ELF-1 (cell line): ENCODE results near the gene DDC.
"Not testable (repeated sequence)": the region's sequence is repeated elsewhere in the genome, so short reads cannot be mapped to it uniquely, and the experiment has no call there.

Source experiments
- DNase-seq: peaks from one replicate; pipeline ENCODE4 v3.0.0-alpha.2; 2016; ENCODE audit warnings: low read depth, low spot score

Gene DDC

GRCh38 chr7:50528266-50529092 is 36.7 kb downstream of the DDC start:
- peak; percentile 53 for DNase-seq

GRCh38 chr7:50519350-50519749 is 45.9 kb downstream of the DDC start:
- not testable (repeated sequence) for DNase-seq

GRCh38 chr7:50513166-50513871 is 51.9 kb downstream of the DDC start:
- no peak for DNase-seq

DNA sequence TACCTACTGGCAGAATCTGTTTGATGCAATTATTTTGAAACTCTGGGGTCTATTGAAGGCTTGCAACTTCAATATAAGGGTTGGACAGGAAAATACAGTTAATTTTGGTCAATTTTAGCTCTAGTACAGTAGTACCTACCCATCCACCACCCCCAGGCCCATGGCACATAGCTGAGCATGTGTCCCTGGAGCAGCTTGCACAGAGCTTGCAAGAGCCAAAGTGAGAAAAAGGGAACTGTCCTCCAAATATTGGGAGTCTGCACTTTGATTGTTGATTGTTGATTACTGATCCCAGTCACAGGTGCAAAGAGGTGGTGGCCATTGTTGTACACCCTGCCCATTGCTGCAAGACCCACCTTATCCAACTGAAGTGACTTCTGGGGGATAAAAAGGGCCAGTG is 52.8 kb downstream of the DDC start:
- DNase-seq = no peak

- no peak for DNase-seq
Measured at GRCh38 chr7:50509459-50509858, 55.7 kb downstream of the DDC start.

GRCh38 chr7:50508471-50508943 is 56.7 kb downstream of the DDC start:
- DNase-seq = no peak

GRCh38 chr7:50507898-50508470 is 57.2 kb downstream of the DDC start:
- DNase-seq = no peak

GRCh38 chr7:50505553-50506210 is 59.5 kb downstream of the DDC start:
- no peak for DNase-seq

DNA sequence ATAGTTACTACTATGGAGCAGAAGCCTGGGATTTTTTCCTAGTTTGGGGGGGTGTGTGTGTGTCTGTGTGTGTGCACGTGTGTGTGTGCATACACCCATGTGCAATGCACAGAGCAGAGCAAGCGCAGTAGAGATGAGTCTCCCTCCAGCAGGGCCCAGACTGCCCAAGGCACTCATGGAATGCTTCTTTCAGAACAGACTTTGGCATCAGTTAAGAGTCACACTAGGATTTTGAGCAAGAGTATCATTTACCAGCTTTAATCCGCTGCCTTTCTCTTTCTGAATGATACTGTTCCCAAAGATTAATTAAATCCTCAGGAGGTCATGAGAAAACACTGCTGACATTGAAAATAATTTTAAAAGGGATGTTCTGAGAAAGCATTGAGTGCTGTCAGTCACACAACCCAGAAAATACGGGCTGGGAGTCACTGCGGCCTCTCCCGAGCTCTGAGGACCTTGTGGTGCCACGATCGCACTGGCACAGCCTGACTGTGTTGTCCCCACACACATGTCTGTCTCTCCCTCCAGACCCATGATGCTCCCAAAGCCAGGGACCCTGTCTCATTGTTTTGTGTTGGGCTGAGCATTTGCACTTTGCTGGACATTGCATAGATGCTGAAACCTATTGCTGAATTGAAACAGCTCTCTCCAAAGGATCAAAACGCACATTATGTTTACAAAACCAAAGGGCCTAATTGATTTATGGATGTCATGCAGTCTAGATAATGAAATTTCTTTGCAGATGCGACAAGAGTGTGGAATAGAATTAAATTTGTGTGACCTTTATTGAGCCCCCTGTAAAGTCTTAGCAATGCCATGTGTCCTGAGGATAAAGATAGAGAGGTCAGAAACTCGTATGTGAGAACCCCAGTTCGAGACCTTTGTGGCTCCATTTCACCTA is 60.3 kb downstream of the DDC start:
- DNase-seq = no peak

- no peak for DNase-seq
Measured at GRCh38 chr7:50502947-50503346, 62.3 kb downstream of the DDC start.

DNA sequence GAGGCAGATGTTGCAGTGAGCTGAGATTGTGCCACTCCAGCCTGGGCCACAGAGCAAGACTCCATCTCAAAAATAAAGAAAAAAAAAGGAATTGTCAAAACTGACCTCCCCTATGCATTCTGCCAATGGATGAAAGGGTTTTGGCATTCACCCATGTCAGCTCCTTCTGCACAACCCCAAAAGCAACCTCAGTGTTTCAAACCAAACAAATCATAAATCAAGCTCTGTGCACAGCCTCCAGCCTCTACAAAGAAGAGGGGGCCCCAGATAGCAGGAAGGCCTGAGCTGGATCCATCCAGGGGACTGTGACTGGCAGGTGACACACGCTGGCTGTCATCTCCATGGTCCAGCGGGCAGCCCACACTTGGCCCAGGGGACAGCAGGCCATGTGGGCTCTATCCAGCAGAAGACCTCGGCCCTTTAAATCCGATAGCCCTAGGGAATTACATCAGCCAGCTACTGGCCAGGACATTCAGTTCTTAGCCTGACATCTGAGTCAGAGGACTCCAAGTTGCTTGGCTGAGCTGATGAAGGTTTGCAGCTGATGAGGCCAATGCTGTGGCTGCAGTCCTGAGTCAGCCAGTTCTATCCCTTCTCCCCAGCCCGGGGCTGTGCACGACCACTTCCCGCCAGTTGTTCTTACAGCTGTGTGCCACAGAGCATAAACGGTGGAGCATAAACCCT is 63.1 kb downstream of the DDC start:
- no peak for DNase-seq

DNA sequence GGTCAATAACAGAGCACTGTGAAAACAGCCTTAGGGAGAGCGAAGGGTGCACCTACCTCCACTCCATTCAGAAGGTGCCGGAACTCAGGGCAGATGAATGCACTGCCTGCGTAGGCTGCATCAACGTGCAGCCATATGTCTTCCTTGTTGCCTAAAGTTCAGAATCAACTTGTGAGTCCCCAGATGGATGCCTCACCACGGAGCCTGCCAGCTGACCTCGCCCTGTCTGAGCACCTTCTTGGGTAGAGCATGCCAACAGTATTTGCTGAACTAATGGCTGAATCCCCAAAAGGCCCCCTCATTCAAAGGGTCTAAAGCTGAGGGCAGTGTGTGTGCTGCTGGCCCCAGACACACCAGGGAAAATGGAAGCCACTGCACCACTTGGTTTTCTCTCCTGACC is 66.1 kb downstream of the DDC start:
- DNase-seq = no peak

- no peak for DNase-seq
Measured at GRCh38 chr7:50497968-50498367, 67.2 kb downstream of the DDC start.

DNA sequence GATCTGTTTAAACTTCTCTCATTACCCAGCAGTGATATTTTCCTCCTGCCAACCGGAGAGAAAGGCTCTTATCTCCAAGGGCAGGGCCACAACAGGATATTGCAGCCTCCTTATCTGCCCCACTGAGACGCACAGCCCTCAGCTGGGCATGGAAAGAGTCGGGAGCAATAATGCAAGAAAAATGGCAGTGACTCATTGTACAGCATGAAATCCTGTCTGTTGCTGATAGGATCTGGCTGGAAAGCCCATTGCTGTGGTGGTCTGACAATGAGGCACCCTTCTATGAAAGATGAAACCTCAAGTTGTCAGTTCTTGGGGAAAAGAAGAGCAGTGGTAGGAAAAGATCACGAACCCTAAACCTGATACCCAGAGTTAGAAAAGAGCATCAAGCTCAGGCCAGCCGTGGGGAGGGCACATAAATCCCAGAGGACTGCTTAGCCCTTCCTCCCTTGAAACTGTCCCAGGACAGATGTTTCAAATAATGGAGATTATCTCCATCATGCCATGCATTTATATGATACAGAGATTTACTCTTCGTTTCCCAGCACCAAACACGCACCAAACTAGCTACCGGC is 68.0 kb downstream of the DDC start:
- no peak for DNase-seq

- no peak for DNase-seq
Measured at GRCh38 chr7:50496569-50496968, 68.6 kb downstream of the DDC start.

- no peak for DNase-seq
Measured at GRCh38 chr7:50495746-50496145, 69.5 kb downstream of the DDC start.

GRCh38 chr7:50492770-50493519 is 72.3 kb downstream of the DDC start:
- DNase-seq = peak; percentile 53

GRCh38 chr7:50491943-50492342 is 73.3 kb downstream of the DDC start:
- DNase-seq = no peak

DNA sequence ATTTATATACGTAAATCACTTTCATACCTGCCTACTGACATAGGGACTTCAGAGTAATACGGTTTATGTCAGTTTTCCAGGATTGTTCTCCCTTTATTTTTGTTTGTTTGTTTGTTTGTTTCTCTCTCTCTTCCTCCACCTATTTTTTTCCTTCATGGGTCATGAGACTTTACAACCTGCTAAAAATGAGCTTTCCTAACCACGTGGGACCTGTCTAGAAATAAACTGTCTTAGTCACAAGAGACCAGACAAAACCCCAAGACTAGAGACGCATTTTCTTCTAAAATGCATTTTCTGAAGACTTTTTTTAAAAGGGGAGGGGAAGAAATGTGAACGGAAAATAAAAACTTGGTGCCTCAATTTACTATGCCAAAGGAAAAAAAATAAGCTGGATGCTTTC is 74.0 kb downstream of the DDC start:
- DNase-seq = no peak
